GM19395 (cell line): ENCODE results near the gene PRKAG2.
"Not testable (repeated sequence)": the region's sequence is repeated elsewhere in the genome, so short reads cannot be mapped to it uniquely, and the experiment has no call there.

Experiments used
- ATAC-seq: cut with Tn5 transposase; IDR thresholded peaks from one replicate; pipeline ENCODE4 v1.9.1; 2021; ENCODE audit warnings: mild to moderate bottlenecking, moderate library complexity; ENCODE audit not compliant: unreplicated experiment

Gene PRKAG2

DNA sequence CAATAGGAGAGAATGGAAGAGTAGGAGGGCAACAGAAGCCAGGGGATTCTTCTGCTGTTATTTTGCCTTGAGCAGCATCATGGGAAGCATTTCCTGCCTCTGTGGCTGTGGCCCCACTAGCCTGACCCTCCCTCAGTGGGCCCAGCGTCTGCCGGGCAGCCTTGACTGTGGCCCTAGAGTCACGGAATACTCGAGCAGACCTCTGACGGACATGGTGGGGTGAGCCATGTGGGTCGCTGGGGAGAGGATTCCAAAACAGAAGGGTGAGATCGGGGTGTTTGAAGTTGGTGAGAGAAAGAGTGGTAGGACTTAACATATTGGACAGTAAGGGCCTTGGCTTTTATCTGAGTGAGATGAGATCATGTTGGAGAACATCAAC lies 8.3 kb upstream of the PRKAG2 start:
- no peak for ATAC-seq

DNA sequence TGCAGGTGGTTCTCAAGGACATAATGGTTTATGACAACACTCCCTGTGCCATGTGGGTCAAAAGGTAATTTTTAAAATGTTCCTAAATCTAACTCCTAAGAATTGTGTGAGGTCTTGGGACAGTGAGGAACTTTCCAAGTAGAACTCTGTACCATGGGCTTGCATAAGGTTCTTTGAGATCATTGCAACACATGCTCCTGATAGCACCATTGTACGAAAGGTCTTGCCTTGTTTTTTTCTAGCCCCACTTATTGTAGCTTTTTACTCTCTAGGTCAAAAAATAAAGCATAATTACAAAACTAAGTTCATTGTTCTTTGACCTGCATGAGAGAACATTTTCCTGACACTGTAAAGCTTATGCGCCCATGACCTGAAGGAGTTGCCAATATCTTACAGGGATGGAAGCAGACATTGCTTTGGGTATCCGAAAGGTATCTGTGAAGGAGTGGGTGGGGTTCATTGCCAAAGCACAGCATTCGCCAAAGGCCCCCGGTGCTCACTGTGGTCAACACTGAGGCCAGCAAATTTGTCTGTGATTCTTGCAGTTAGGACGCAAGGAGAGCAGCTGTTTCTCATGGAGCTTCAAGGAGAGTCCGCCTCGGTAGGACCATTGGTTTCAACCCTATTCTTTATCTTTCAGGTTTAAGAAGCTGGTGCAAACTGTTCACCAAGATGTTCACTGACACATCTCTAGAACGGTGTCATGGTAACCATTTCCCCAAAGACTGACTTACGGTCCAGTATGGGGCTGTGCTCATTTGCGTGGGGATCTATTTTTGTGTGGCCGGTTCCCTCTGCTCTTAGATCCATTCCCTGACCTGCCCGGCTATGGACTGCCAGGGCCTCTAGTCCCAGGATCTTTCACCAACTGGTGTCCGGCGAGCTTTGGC lies 7.6 kb upstream of the PRKAG2 start:
- no peak for ATAC-seq

DNA sequence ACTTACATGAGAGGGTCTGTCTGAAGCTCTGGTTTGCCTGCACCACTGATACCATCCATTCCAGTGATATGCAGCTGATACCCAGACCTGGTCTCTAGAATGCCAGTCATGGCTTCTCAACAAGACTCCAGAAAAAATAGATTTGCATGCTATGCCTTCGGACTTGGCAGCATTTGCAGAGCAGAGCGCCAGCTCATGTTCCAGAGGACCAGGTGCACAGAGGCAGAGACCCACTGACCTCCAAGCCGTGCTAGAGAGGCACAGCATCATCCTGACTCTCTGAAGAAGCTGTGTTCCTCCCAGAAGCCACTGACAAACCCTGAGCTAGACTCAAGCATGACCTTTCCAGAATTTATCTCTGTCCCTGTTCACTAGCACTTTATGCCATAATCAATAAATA lies 6.9 kb upstream of the PRKAG2 start:
- ATAC-seq: no peak

DNA sequence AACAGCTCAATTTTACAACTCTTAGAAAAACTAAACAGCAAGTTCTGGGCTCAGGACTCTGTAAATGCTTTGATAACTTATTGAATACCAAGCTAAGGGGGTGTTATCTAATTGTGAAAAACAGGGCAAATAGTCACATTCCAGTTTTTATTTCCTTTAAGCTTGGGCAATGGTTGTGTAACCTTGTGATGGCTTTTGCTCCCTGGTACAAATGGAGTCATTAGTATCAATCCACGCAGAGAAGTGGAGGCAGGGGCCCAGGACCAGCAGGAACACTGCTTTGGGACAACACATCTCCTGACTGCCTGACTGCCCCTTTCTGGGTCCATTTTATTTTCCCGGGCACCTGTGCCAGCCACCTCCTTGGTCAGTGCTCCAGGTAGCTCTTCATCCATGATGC lies 5.8 kb upstream of the PRKAG2 start:
- ATAC-seq: no peak

DNA sequence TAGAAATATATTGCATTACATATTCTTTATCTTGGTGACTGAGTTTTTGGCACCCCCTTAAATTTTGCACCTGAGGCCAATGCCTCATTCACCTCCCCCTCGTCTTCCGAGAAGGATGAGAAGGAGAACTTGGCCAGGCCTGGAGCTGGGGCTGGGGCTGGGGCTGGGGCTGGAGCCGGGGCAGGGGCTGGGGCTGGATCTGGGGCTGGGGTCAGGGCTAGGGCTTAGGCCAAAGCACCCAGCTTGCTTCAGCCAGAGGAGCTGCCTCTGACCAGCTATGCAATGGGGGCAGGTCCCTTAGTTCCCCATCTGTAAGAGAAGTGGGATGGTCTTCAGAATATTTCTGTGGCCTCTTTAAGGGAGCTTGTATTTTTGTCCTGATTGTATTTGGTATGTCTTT lies 3.8 kb upstream of the PRKAG2 start:
- ATAC-seq: no peak

DNA sequence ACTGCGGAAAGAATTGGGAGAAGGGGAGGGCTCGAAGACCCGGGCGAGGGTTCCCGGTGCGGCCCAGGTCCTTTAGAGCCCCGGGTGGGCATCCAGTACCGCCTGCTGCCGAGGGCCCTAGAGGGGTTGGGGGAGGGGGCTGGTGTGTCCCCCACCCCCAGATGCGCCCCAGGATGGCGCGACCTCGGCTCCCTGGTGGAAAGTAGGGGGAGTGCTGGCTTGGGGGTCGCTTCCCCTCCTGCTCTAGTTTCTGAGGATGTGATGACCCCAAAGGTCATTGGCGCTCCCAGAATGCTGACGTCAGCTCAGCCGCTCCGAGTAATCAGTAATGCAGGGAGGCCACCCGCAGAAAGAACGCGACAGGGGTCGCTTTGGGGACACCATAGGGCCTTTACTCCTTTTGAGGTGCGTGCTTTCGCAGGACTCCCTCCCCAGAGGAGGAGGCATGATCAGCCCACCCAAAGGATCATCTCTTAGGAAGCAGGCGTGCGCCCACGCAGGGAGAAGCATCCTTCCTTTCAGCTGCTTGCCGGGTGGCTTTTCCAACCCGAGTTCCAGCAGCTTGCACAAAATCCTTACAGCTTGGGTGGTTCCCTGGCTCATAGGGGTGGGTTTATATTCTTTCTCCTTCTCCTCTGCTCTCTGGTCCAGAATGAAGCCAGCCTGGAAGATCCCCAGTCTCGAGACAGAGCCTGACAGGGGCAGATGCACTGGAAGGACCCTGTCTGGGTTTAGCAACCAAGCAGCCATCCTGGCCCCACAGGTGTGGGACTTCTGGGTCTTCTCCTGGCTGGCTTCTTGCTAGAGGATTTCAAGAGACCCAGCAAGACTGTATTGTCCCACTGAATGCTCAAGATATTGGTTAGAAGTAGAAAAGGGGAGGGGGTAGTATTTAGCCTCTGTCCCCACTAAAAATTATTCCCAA lies 1.3 kb upstream of the PRKAG2 start:
- ATAC-seq: no peak

DNA sequence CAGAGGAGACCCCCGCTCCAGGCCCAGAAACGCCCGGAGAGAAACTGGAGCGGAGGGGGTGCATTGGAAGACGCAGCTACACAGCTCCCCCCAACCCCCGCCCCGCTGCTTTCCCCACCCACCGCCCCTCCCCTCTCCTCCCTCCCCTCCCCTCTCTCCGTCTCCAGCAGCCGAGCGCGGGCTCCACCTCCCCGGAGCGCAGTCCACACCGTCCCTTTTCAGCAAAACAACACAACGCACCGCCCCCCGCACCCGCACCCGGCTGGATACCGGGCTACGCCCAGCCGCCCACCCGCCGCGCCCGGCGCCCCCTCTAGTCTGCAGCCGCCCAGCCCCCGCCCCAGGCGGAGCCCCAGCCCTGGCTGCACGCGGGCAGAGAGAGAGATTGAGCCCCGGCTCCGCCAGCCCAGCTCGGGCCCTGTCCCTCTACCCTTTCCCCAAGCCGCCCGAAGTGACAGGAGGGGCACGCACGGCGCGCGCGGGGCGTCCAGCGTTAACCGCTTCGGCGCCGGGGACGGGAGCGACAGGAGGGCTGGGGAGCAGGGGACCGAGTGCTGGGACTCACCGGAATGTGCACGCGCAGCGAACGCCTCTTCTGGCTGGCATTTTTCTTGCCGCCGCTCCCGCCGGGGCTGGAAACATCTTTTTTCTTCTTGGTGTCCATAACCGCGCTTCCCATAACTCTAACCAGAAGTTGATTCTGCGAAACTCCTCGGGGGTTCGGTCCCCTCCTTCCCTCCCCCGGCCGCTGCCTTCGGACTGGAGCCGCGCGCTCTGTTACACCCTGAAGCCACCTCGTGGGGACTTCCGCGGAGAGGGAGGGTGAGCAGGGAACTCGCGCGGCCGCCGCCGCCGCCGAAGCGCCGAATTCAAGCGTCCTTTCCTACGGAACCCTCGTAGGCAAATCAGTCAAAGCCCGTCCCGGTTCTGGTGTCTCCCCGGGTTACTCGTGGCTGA lies 695 bp downstream of the PRKAG2 start:
- ATAC-seq: no peak

DNA sequence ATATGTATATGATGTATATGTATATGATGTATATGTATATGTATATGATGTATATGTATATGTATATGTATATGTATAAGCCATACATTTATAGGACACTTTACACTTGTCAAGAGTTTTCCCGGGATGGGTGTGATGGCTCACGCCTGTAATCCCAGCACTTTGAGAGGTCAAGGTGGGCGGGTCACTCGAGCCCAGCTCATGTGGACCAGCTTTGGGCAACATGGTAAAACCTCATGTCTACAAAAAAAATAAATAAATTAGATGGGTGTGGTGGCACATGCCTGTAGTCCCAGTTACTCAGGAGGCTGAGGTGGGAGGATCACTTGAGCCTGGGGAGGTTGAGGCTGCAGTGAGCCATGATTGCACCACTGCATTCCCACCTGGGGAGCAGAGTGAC lies 2.4 kb downstream of the PRKAG2 start:
- not testable (repeated sequence) for ATAC-seq

DNA sequence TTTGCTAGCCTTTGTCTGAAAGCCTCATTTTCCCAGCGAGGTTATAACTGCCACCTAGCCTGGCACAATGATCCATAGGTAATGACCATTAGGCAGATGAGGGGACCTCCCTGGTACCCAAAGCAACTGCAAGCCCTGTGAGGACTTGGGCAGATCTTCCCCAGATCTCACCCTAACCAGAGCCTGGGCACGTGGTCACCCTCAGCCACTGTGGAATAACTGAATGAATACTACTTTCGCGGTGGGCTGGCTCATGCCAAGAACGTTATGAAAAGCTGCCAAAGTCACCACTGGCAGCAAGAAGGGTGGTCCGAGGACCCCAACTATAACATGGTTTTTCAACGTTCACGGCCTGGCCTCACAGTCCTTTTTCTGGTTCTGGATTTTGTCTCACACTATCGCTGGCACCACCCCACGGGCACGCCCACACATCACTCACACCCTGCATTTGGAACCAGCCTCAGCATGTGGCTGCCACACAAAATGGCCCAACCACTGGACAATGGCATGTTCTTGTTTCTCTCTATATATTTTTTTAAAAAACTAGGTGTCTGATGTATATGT lies 3.4 kb downstream of the PRKAG2 start:
- ATAC-seq: no peak

DNA sequence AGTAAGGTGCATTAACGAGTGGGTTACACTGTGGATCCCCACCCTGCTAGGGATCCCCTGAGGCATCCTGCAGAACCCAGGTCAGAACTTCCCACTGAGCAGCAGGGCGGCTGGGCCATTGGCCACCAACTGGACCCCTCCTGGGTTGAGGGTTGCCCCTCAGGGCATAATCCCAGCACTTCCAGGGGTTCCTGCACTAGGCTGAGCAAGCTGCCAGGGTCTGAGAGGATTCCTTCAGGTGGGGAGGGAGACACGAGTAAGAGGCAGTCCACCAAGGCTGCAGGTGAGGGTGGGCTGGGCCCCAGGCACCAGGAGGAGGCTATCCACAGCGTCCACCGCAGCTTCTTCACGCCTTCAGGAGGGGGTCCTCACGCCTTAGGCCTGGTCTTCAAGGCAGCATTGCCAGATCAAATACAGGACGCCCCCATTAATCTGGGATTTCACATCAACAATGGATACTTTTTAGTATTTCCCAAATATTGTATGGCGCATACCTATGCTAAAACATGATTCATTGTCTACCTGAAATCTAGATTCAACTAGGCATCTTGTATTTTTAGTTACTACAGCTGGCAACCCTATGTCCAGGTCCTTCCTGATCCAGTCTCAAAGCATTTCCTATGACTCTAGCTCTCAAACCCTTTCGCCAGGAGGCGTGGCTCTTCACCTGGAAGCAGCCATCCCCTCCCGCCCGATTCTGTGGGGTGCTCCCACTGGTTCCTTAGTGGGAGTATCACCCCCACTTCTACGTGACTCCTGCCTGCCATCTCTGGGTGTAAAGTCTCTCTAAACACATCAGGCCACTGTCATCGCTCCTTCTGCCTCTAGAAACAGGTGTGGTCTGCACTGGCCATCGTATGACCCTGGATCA lies 4.1 kb downstream of the PRKAG2 start:
- ATAC-seq: no peak

DNA sequence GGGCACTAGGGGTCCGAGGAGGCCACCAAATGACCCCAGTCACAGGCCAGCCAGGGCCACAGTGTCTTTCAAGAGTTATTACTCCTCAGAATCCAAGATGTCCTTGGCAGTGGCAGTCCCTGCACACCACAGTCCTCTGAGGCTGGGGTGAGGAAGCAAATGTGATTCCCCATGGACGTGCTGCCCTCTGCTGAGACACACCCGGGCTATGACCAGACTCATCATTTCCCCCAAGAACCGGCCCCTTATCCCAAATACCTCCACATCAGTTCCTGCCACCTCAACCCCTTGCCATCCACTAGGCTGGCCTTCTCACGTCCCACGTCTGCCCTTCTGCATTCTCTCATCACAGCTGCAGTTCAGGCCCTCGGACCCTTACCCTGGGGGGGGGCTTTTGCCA lies 5.0 kb downstream of the PRKAG2 start:
- ATAC-seq: no peak

DNA sequence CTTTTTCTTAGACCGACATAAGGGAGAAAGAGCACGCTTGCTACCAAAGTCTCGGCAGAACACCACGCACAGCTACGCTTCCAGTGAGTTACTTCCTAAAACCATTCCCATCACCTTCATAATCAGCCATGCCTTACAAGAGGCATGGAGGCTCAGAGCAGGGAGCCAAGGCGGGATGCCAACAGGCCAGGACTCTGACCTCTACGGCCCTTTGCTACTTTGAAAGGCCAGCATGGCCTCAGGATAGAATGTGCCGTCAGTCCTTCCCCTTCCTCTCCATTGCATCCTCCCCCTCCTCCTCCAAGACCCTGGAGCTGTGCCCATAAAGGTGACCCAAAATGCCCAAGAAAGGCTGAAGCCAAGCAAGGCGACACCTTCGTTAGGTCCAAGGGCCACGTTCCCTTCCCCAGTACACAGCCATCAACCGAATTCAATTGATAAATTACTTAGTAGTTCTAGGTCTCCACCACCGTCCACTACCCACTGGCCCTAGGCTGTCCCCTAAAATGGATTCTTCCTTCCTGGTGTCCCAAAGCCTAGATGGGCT lies 5.7 kb downstream of the PRKAG2 start:
- no peak for ATAC-seq

DNA sequence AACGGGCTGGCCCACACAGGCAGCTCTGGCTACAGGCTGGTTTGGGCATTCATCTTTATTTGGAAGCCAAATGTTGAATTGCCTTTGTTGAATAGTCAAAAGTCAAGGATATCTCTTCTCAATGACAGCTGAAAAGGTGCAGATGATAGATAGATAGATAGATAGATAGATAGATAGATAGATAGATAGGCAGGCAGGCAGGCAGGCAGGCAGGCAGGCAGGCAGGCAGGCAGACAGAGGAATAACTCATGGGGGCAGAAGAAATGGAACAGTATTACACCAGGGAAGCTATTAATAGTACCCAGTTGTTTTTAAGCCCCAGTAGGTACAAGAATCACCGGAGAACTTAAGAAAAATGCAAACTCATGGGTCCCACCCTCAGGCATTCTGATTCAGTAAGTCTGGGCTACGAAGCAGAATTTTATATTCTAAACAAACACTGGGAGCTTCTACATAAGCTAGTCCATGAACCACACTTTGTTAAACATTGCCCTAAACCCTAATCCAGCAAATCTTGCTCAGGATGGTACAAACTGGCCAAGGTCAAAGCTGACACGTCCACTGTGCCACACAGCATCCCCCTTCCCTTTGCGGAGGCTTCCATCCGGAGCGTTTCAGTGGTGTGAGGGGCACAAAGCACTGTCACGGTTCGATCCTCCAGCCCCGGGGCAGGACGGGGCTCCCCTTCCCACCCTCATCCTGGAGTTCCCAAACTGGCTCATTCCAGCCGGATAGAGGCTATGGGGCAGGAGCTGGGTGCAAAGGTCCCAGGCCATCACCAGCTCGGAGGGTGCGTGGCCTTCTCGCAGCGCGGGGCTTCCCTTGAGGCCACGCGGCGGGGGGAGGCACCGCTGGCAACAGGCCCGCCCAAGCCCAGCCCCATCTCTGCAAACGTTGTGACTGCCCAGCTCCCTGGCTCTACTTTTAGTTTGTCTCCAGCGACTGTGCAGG lies 6.7 kb downstream of the PRKAG2 start:
- ATAC-seq: no peak

DNA sequence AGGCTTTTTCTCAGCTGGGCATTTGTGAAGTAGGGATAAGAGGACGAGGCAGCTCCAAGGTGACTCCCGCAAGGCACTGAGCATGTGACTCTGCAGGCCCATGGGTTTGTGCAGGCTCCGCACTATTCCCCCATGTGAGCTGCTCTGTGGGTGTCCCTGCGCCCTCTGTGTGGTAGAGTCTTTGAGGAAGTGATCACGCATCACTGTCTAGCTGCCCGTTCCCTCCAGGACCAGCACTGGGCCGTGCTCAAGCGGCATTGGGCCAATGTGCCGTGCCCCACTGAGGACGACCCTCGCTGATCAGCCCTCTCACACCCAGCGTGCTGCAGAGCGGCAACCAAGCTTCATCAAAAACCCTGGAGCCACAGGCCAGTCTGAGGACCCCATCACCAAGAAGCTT lies 7.5 kb downstream of the PRKAG2 start:
- no peak for ATAC-seq

DNA sequence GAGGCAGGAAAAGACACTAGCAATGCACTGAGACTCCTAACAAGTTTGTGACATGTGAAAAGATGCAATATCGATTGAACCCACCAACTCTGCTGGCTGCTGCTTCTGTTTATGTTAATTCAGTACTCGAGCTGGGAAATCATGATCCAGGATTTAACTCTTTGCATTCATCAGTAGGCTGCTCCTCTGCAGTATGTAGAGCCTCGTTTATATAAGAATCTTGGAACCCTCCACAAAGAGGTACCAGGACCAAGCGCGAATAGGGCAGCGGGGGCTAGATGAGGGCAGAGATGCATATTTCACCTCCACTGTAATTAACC lies 7.8 kb downstream of the PRKAG2 start:
- ATAC-seq: no peak

DNA sequence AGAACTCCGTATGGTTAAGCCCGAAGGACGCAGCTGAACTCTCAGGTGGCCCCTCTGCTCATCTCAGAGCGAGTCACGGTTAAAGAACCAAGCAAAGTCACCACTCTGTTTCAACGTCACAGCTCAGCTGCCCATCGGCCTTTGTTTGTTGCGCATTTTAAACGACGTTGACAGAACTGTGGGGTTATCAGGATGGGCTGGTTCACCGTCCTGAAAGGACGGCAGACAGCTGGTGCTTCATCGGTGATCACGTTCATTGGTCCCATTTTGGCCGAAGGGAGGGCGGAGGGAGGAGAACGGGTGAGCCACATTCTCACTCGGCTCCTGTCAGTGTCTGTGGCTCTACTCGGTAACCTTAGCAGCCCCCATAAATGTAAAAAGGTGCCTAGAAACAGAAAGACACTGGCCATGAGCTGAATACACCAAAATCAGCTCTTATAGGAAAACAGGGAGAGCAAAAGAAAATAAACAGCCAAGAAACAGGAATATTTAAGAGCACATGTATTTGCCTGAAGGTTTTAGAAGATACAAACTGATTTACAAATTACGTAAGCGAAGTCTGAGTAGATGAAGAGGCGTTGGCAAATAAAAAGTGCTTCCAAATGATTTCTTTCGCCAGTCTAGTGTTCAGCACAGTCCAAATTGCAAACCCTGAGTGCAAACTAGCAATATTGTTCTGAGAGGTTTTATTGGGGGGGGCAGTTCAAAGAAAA lies 8.4 kb downstream of the PRKAG2 start:
- no peak for ATAC-seq

DNA sequence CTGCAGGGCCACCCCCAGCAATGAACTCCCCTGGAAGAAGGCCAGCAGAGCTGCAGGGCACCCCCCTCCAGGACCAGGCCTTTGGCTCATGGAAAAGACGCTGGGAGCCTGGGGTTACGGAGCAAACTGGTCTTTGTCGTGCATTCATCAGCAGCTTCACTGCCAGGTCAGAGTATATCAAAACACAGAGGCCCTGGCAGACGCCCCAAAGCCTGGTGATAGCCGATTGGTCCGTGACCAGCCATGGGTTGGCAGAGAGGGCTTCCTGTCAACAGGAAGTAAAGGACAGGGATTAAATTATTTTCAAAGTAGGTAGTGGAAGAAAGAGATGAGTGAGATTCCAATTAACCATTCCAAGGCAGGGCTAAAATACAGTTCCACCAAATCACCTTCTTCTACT lies 9.0 kb downstream of the PRKAG2 start:
- no peak for ATAC-seq
